DMS153 (cell line): ENCODE data around the gene RAB31.
"Not testable (repeated sequence)": the region's sequence is repeated elsewhere in the genome, so short reads cannot be mapped to it uniquely, and the experiment has no call there.

ENCODE experiments used
- DNase-seq: peaks from one replicate; lab custom pipeline; 2025; lab: John Stamatoyannopoulos, UW

Gene RAB31

GRCh38 chr18:9762526-9762925, 54.4 kb downstream of the RAB31 start:
- no peak for DNase-seq

DNA sequence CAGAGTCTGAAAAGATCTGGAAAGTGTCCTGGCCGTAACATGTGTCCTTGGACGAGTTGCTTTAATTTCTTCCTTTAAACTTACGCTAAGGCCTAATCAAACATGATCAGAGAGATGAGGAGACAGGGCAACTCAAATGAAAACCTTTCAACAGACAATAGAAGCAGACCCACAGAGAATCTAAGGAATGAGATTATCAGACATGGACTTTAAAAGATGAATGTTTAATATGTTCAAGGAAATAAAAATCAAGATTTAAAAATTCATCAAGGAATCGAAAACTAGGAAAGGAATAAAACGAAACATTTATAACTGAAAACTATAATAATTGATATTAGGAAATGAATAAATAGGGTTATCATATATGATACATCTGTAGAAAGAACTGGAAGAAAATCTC, 55.1 kb downstream of the RAB31 start:
- no peak for DNase-seq

DNA sequence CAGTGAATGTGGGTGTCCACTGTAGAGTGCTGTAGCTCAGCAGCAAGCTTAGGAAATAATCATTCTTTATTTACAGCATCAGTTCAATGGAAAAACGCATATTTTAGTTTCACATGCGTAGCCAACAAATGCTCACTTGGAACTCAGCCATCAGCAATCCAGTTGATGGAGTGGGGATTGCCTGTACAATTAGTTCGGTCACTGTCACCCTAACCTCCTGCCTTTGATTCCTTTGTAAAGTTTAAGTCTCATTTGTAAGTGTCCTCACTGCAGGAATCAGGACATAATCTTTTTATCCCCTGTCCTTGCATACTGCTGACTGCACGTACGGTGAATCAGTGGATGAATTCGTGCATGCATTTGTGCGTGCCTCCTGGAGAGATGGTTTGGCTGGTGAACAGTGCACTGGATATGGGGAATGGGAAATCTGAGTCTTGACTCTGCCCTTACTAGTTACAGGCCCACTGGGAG, 55.9 kb downstream of the RAB31 start:
- no peak for DNase-seq

- no peak for DNase-seq
These were observed 57.4 kb downstream of the RAB31 start for GRCh38 chr18:9765501-9765900.

DNA sequence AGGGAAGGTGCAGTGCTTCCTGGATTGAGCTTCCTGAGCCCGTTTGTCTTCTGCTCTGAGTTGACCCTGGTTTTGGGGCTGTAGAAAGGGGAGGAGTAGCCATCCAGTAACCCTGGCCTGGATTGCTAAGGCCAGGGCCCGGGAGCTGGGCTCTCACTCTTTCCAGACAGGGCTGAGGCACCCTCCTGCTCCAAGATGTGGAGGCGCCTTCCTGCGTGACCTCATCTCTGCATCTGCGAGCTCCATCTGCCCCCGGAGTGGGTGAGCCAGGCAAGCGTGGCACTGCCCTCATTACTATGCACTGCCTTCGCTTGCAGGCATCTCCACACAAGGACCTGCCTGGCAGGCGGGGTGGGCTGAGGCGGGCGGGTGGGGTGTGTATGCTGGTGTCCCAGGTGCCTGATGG, 58.0 kb downstream of the RAB31 start:
- DNase-seq = no peak

DNA sequence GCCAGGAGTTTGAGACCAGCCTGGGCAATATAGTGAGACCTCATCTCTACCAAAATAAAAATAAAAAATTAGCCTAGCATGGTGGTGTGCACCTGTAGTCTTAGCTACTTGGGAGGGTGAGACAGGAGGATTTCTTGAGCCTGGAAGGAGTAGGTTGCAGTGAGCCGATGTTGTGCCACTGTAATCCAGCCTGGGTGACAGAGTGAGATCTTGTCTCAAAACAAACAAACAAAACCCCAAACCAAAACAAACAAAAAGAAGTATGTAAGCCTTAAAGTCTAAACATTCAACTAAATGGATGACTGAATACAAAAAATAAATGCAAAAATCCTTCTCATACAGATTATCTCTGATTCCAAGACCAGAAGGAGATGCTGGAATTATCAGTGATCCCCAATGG, 58.6 kb downstream of the RAB31 start:
- DNase-seq = no peak

DNA sequence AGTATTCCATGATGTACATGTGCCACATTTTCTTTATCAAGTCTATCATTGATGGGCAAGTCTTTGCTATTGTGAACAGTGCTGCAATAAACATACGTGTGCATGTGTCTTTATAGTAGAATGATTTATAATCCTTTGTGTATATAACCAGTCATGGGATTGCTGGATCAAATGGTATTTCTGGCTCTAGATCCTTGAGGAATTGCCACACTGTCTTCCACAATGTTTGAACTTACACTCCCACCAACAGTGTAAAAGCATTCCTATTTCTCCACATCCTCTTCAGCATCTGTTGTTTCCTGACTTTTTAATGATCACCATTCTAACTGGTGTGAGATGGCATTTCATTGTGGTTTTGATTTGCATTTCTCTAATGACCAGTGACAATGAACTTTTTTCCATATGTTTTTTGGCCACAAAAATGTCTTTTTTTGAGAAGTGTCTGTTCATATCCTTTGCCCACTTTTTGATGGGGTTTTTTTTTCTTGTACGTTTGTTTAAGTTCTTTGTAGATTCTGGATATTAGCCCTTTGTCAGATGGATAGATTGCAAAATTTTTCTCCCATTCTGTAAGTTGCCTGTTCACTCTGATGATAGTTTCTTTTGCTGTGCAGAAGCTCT, 60.1 kb downstream of the RAB31 start:
- DNase-seq = not testable (repeated sequence)

- not testable (repeated sequence) for DNase-seq
These were observed 62.0 kb downstream of the RAB31 start for GRCh38 chr18:9770111-9770510.

DNA sequence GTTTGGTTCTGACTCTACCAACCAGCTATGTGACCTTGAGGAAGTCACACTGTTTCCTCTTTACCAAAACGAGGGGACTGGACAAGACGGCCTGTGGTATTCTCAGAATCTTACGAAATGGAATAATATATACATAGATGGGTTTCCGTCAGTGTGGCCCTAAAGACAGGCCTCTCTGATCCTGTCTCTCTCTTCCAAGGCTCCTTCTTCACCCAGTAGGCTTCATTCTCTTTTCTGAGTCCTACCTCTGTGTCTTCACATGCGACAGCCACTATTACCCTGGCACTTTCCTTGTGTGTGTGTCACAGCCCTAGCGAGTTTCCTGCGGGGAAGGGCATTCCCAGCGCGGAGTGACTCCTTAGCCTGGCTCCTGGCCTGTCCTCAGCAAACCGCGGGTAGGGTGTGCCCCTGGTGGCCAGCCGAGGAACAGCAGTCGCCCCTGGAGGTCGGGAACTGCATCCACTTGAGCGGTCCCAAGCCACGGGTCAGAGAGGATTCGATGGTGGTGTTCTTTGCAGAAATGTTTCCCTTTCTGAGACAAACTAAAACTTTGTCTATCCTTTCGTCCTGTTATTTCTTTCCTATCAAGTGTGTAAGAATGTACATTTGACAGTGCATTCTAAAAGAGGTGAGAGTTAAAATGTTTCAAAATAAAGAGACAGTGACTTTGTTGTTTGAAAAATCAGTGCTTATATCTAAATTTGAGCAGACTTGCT, 63.3 kb downstream of the RAB31 start:
- DNase-seq = peak; percentile 16

- DNase-seq = no peak
These were observed 64.0 kb downstream of the RAB31 start for GRCh38 chr18:9771977-9772660.

GRCh38 chr18:9772847-9773677, 65.0 kb downstream of the RAB31 start:
- no peak for DNase-seq

GRCh38 chr18:9774150-9774549, 66.0 kb downstream of the RAB31 start:
- DNase-seq = no peak

GRCh38 chr18:9775178-9775577, 67.1 kb downstream of the RAB31 start:
- no peak for DNase-seq

GRCh38 chr18:9779630-9780029, 71.5 kb downstream of the RAB31 start:
- no peak for DNase-seq

- DNase-seq = no peak
These were observed 74.2 kb downstream of the RAB31 start for GRCh38 chr18:9782073-9782857.

GRCh38 chr18:9786631-9787030, 78.5 kb downstream of the RAB31 start:
- no peak for DNase-seq

- no peak for DNase-seq
These were observed 78.9 kb downstream of the RAB31 start for GRCh38 chr18:9787036-9787435.

- no peak for DNase-seq
These were observed 79.6 kb downstream of the RAB31 start for GRCh38 chr18:9787712-9788111.

DNA sequence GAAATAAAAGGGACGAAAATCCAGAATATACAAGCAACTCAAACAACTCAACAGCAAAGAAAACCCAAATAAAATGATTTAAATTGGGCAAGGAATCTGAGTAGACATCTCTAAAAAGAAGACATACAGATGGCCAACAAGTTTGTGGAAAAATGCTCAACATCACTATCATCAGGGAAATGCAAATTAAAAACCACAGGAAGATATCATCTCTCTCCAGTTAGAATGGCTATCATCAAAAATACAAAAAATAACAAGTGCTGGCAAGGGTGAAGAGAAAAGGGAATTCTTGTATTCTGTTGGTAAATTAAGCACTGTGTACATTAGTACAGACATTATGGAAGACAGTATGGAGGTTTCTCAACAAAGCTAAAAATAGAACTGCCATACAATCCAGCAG, 80.0 kb downstream of the RAB31 start:
- no peak for DNase-seq

GRCh38 chr18:9788860-9789259, 80.8 kb downstream of the RAB31 start:
- no peak for DNase-seq

GRCh38 chr18:9790261-9790660, 82.2 kb downstream of the RAB31 start:
- no peak for DNase-seq

GRCh38 chr18:9791991-9792390, 83.9 kb downstream of the RAB31 start:
- DNase-seq = no peak
